ENCODE data around the gene GPSM3.
"Not testable (repeated sequence)": the region's sequence is repeated elsewhere in the genome, so short reads cannot be mapped to it uniquely, and the experiment has no call there.

The GPSM3 gene

DNA sequence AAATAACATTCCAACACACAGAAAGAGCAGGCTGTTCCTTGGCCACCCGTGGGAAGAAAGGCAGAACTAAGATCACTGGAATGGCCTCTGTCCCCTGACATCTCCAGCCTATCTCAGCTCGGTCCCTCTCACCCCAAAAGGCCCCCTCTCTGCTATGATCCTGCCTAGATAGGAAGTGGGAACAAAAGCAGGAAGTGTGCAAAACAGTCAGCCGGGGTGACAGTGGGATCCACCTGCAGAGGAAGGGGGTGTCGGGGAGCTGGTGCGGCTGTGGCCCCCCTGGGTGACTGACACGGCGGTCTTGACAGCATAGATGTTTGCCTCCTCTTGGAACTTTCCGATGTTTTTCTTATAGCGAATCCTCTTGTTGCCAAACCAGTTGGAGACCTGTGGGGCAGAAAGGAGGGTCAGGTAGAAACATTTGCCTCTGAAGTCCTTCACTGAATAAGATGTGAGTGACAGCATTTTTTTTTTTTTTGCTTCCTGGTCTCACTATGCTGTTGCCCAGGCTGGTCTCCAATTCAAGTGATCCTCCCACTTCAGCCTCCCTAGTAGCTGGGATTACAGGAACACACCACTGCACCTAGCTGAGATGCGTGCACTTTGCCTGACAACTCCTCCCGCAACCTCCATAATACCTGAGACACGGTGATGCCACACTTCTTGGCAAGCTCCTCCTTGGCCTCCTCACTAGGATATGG, 5.3 kb downstream of the GPSM3 start:
- DNase-seq = no peak

DNA sequence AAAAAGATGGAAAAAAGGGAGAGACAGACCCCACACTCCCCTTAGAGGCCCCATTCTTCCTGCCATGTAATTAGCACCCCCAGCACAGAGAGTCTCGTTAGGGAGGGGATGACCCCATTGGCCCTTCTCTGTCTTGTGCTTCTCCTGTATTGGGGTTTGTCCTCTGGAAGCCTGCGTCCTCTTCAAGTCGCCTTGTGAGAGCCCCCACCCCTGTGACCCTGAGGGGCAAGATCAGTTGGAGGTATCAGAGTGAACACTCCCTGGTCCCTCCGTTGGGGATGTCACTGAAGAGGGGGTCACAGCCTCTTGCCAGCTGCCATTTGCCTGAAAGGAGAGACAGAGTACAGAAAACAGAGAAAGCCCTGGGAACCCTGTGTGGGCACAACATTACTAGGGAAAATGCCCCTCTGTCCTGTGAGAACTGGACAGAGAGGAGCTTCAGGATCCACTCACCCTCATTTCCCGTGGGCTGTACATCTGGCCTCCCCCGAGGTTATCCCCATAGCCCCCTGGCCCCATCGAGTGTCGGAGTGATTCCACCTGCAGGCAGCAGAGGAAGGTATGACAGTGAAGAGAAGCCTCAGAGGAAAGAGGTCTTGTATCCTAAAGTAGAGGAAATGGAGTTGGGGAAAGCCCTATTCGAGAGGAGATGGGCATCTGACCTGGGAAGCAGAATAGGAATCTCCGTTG, 6.1 kb downstream of the GPSM3 start:
- DNase-seq = not testable (repeated sequence)

- peak in 4 of 5 experiments; percentile 42 to 87 (median 48) for DNase-seq
Observed at GRCh38 chr6:32185681-32186131, 6.7 kb downstream of the GPSM3 start.

DNA sequence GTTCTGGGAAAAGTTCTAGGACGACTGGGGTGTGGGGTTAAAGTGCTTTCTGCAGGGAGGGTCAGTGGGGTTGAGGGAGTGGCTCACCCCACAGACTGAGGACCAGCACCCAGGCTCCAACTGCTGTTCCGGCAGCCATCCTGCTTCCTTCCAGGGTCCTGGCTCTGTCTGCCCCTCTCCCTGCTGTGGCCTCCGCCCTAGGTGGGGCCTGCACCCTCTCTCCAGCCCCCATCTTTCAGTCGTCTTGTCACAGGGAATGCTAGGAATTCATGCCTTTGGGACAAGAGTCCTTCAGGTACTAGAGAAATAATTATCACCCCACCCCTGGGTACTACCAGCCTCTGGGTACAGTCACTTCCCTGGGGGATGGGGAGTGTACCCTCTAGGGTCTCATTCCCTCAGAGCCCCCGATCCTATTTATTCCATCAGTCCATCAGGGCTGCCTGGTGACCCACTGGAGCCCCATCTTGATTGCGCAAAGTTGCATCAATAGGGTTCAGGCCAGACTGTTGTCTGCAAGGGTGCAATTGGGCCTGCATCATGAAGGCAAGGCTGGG, 8.3 kb downstream of the GPSM3 start, which contains the start of gene AGER:
Gene AGER (minus strand): TSS at position 170 of the 557 bp plus-strand sequence. CDS start 31 bp downstream, at position 139.
- no peak for DNase-seq

- no peak for DNase-seq
Observed at GRCh38 chr6:32183483-32184083, 8.9 kb downstream of the GPSM3 start.

- DNase-seq = no peak
Observed at GRCh38 chr6:32183030-32183429, 9.4 kb downstream of the GPSM3 start.

DNA sequence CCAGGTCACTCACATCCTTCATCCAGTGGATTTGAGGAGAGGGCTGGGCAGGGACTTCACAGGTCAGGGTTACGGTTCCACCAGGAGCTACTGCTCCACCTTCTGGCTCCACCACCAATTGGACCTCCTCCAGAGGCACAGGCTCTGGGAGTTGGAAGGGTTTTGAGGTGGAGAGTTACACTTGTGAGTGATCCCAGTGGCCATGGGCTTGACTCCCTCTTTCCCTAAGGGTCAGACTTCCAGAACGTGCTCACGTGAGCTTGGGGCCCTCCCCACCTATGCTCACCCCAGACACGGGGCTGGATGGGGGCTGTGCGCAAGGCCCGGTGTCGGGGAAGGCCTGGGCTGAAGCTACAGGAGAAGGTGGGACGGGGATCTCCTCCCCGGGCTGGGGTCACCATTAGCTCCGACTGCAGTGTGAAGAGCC, 9.9 kb downstream of the GPSM3 start:
- DNase-seq = no peak

- DNase-seq = no peak
Observed at GRCh38 chr6:32181915-32182529, 10.4 kb downstream of the GPSM3 start.

- DNase-seq = no peak
Observed at GRCh38 chr6:32181148-32181702, 11.2 kb downstream of the GPSM3 start.

DNA sequence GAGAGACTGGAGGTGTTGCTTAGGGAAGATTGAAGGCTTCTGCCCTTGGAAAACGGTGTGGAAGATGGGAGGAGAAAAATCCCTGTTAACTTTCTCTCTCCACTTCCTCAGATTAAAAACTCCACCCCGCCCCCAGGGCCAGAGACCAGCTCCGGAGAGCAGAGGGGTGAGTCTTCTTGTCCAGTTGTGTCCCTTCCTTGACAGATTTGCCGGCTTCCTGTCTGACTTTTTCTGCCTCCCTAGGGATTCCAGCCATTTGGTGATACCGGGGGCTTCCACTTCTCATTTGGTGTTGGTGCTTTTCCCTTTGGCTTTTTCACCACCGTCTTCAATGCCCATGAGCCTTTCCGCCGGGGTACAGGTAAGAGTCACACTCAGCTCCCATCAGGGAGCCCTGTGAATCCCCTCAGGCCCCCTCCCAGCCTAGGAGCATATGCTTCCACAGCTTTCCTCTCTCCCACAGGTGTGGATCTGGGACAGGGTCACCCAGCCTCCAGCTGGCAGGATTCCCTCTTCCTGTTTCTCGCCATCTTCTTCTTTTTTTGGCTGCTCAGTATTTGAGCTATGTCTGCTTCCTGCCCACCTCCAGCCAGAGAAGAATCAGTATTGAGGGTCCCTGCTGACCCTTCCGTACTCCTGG, 12.6 kb downstream of the GPSM3 start:
- DNase-seq = no peak

DNA sequence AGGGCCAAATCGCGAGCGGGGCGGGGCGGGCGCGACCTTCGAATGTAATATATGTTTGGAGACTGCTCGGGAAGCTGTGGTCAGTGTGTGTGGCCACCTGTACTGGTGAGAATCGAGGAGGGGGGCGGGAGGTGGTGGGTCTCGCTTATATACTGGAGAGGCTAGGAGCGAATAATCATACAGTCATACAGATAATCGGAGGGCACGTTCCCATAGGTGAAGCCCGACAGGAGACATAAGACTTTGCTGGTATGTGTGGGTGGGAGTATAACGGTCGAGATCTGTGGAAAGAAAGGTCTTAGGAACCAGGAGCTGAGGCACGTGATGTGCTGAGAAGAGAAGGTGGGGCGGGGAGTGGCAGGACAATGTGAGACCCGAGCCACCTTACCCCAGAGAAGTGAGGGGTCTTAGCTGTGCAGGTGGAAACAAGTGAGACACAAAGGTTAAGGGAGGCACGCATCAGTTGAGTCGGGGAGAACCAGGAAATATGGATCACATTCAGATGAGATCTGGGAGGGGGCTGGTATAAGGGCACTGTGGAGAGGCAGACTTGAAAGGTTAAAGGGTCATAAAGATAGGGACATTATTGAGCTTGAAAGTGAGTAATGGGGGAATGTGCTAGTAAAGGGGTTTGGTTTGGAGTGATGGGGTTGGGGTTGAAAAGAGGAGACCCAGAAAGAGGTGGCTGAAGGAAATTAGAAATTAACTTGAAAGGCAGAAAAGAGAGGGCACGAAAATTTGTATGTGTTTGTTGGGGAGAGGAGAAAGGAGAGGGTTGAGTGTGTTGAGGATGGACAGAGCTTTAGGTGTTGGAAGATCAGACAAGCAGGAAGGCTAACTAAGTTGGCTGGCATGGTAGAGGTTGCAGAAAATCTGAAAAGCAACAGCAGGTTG, 13.6 kb downstream of the GPSM3 start:
- DNase-seq = no peak

- DNase-seq = peak; percentile 77 to 100 (median 91)
Observed at GRCh38 chr6:32177788-32178546, 14.5 kb downstream of the GPSM3 start, which contains the start of gene RNF5. TSS of gene RNF5 (plus strand) at chr6:32178405. CDS start at chr6:32178512, 107 bp downstream.

GRCh38 chr6:32177183-32177787, 15.2 kb downstream of the GPSM3 start:
- peak in 2 of 5 experiments; percentile 35 to 77 for DNase-seq

GRCh38 chr6:32176476-32177182, 15.8 kb downstream of the GPSM3 start:
- DNase-seq = no peak

- peak; percentile 89 to 98 (median 94) for DNase-seq
Observed at GRCh38 chr6:32175711-32176475, 16.6 kb downstream of the GPSM3 start, which contains the start of gene AGPAT1. TSS of gene AGPAT1 (minus strand) at chr6:32176084. CDS start at chr6:32171496, 4,588 bp downstream.

DNA sequence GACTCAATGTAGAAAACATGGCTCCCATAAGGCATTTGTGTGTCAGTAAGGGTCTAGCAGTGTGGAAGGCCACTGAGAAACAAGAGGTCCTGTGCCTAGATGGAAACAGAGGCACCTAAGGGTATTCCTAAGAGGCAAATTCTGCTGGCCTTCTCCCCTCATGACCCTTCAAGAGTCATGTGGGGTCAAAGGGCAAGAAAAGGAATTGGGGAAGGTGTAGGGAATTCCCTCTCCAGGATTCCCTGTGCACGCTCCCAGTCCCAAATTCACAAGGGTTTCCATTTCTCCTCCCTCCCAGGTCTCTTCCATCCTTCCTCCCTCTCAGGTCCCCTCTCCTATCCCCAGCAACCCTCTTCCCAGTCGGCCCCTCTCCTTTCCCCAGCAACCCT, 17.1 kb downstream of the GPSM3 start:
- no peak for DNase-seq

DNA sequence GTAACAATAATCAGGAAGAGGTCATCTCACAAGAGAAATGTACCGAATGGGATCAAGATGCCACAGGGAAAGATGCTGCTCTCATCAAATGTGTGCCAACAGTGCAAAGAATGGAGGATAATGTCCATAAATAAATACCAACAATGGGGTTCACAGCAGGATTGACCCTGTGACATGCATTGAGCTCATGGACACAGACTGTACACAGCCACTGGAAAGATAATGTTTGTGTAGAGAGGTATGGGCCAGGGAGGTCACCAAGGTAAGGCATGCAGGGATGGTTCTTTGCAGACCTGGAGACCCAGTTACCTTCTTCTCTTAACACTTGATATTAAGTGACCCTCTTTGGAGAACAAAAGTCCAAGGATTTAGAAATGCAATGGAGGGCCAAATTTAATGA, 18.0 kb downstream of the GPSM3 start:
- no peak for DNase-seq

Measured in T-helper 2 cell (primary cell).